GM12878 (cell line): ENCODE measurements around the gene FHOD3.

Source experiments
- CBX3 ChIP-seq: fragments of 200-600 bp; sonication (generic); IDR thresholded peaks from 2 replicates; pipeline ENCODE4 v1.6.1; 2016; ENCODE audit warnings: low read depth, borderline replicate concordance
- CHD2 ChIP-seq: IDR thresholded peaks from 2 replicates; pipeline ENCODE4 v1.6.1; 2011; ENCODE audit warnings: low read depth, low read length, improper control_type of control experiment, borderline replicate concordance
- POLR2A ChIP-seq: IDR thresholded peaks from 2 replicates; pipeline ENCODE4 v1.6.1; 2011; ENCODE audit warnings: low read depth, mild to moderate bottlenecking, low read length
- POLR2AphosphoS5 ChIP-seq: IDR thresholded peaks from 2 replicates; pipeline ENCODE4 v1.6.1; 2011; ENCODE audit warnings: mild to moderate bottlenecking, low read length, inconsistent platforms
- TF ChIP-seq, protein P1 (sequence below): fragments of 450-650 bp; IDR thresholded peaks from 2 replicates; pipeline ENCODE4 v1.6.1; 2016; ENCODE audit warnings: mild to moderate bottlenecking, moderate library complexity, borderline replicate concordance
- TF ChIP-seq, protein P2 (sequence below): IDR thresholded peaks from 2 replicates; pipeline ENCODE4 v1.6.1; 2012; ENCODE audit warnings: low read depth, low read length, improper control_type of control experiment
- TF ChIP-seq, protein P3 (sequence below), 3 experiments: IDR thresholded peaks in 2 of 3; conservative IDR thresholded peaks in 1 of 3; 2 replicates each; pipeline ENCODE4 v1.5.1; 2011; ENCODE audit warnings: low read depth in 3 of 3, low read length in 3 of 3, mild to moderate bottlenecking in 3 of 3, control low read depth in 2 of 3, moderate library complexity in 2 of 3, inconsistent platforms in 1 of 3, mixed read lengths in 1 of 3; ENCODE audit not compliant: control insufficient read depth in 2 of 3, insufficient read depth in 1 of 3; ENCODE audit errors: extremely low read depth in 1 of 3

DNA sequence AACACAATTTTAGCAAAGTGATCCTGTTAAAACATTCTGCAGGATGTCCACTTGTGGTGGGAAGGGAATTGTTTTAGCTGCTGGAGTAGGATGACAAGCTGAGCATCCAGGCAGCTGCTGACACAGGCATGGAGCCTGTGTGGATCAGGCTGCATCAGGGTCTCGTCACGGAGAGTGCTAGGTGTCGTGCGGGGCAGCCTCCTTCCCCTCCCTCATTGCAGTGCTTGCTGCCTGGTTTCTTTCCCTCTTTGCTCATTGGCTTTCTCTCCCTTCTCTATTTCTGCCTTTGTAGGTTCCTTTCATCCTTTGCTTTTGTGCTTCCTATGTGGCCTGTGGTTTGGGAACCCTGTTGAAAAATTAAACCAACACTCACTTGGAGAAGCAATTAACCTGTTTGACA is 358.4 kb downstream of the FHOD3 start:
- TF ChIP-seq CBX3 (no peak), POLR2A (no peak), CHD2 (no peak), POLR2AphosphoS5 (no peak)
- TF ChIP-seq, protein P1, sequence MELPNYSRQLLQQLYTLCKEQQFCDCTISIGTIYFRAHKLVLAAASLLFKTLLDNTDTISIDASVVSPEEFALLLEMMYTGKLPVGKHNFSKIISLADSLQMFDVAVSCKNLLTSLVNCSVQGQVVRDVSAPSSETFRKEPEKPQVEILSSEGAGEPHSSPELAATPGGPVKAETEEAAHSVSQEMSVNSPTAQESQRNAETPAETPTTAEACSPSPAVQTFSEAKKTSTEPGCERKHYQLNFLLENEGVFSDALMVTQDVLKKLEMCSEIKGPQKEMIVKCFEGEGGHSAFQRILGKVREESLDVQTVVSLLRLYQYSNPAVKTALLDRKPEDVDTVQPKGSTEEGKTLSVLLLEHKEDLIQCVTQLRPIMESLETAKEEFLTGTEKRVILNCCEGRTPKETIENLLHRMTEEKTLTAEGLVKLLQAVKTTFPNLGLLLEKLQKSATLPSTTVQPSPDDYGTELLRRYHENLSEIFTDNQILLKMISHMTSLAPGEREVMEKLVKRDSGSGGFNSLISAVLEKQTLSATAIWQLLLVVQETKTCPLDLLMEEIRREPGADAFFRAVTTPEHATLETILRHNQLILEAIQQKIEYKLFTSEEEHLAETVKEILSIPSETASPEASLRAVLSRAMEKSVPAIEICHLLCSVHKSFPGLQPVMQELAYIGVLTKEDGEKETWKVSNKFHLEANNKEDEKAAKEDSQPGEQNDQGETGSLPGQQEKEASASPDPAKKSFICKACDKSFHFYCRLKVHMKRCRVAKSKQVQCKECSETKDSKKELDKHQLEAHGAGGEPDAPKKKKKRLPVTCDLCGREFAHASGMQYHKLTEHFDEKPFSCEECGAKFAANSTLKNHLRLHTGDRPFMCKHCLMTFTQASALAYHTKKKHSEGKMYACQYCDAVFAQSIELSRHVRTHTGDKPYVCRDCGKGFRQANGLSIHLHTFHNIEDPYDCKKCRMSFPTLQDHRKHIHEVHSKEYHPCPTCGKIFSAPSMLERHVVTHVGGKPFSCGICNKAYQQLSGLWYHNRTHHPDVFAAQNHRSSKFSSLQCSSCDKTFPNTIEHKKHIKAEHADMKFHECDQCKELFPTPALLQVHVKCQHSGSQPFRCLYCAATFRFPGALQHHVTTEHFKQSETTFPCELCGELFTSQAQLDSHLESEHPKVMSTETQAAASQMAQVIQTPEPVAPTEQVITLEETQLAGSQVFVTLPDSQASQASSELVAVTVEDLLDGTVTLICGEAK, result no peak
- TF ChIP-seq, protein P2, sequence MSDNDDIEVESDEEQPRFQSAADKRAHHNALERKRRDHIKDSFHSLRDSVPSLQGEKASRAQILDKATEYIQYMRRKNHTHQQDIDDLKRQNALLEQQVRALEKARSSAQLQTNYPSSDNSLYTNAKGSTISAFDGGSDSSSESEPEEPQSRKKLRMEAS, result no peak
- TF ChIP-seq, protein P3, sequence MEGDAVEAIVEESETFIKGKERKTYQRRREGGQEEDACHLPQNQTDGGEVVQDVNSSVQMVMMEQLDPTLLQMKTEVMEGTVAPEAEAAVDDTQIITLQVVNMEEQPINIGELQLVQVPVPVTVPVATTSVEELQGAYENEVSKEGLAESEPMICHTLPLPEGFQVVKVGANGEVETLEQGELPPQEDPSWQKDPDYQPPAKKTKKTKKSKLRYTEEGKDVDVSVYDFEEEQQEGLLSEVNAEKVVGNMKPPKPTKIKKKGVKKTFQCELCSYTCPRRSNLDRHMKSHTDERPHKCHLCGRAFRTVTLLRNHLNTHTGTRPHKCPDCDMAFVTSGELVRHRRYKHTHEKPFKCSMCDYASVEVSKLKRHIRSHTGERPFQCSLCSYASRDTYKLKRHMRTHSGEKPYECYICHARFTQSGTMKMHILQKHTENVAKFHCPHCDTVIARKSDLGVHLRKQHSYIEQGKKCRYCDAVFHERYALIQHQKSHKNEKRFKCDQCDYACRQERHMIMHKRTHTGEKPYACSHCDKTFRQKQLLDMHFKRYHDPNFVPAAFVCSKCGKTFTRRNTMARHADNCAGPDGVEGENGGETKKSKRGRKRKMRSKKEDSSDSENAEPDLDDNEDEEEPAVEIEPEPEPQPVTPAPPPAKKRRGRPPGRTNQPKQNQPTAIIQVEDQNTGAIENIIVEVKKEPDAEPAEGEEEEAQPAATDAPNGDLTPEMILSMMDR (IDR thresholded peaks at IDR 0.05 in 2 of 3, conservative IDR thresholded peaks at IDR 0.05 in 1 of 3; ENCODE audit: control insufficient read depth in 2 of 3, extremely low read depth in 1 of 3, insufficient read depth in 1 of 3, low read depth in 3 of 3, low read length in 3 of 3), result no peak
